Astrocyte of the spinal cord (primary cell): ENCODE data around the gene RNF5.

Experiments used
- DNase-seq: peaks from one replicate; pipeline ENCODE4 v3.0.0; 2011; ENCODE audit warnings: low read depth, low spot score
- H3K4me3 ChIP-seq: 2 replicates; pipeline ENCODE4 v1.5.1; 2011; ENCODE audit warnings: low read depth, mild to moderate bottlenecking, low read length, moderate library complexity
- CTCF ChIP-seq: IDR thresholded peaks from 2 replicates; pipeline ENCODE4 v1.5.1; 2012; ENCODE audit warnings: low read depth, mild to moderate bottlenecking, low read length, inconsistent platforms
- in situ Hi-C: cut with HindIII; loops from 2 replicates; pipeline ENCODE4 v1.10.0; 2017; ENCODE audit warnings: low sequenced_read_pairs

Gene RNF5

GRCh38 chr6:32148289-32149091 is 29.7 kb upstream of the RNF5 start:
- in situ Hi-C loops, result no loop called here
- peak; percentile 60 for DNase-seq
- peak; percentile 35 for TF ChIP-seq CTCF
- H3K4me3 ChIP-seq, result peak overlapping the region; percentile 32

GRCh38 chr6:32149092-32149755 is 29.0 kb upstream of the RNF5 start:
- TF ChIP-seq CTCF, result no peak
- H3K4me3 ChIP-seq, result peak overlapping the region; percentile 32
- in situ Hi-C loops, result no loop called here
- no peak for DNase-seq

- DNase-seq, result no peak
- no peak for TF ChIP-seq CTCF
- in situ Hi-C loops, result no loop called here
- no peak overlapping the region for H3K4me3 ChIP-seq
Observed at GRCh38 chr6:32149932-32150870, 28.0 kb upstream of the RNF5 start.

- DNase-seq, result no peak
- in situ Hi-C loops, result no loop called here
- no peak for TF ChIP-seq CTCF
- H3K4me3 ChIP-seq, result peak overlapping the region; percentile 13
Observed at GRCh38 chr6:32151181-32151862, 26.9 kb upstream of the RNF5 start.

GRCh38 chr6:32151863-32152768 is 26.1 kb upstream of the RNF5 start, which contains the start of gene PRRT1:
PRRT1 (minus strand) TSS chr6:32151939; CDS start chr6:32151827, 112 bp downstream.
- in situ Hi-C loops, result no loop called here
- TF ChIP-seq CTCF, result no peak
- DNase-seq, result no peak
- H3K4me3 ChIP-seq, result peak within 1 kb of the TSS; percentile 82
